OCI-LY3 (cell line): ENCODE results near the gene SLF2.

Experiments
- EZH2phosphoT487 ChIP-seq: fragments of 200-600 bp; shearing (Covaris generic); IDR thresholded peaks from 2 replicates; pipeline ENCODE4 v1.6.1; 2018; ENCODE audit warnings: antibody characterized with exemption, mixed run types, low read depth
- TF ChIP-seq, protein P1 (sequence below): fragments of 200-600, 300-600 bp; sonication (generic); IDR thresholded peaks from 2 replicates; pipeline ENCODE4 v1.5.1; 2014; ENCODE audit warnings: antibody characterized with exemption, low read length, low read depth

DNA sequence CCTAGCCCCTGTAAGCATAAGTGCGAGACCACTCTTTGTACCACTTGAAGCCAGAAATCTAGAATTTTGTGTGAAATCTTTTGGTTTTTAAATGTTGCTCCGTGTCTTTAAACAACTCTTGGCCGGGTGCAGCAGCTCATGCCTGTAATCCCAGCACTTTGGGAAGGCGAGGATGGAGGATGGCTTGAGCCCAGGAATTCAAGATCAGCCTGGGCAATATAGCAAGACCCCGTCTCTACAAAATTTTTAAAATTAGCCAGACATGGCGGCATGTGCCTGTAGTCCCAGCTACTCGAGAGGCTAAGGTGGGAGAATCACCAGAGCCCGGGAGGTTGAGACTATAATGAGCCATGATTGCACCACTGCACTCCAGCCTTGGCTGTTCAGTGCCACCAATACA is 4.4 kb upstream of the SLF2 start:
- TF ChIP-seq, protein P1, sequence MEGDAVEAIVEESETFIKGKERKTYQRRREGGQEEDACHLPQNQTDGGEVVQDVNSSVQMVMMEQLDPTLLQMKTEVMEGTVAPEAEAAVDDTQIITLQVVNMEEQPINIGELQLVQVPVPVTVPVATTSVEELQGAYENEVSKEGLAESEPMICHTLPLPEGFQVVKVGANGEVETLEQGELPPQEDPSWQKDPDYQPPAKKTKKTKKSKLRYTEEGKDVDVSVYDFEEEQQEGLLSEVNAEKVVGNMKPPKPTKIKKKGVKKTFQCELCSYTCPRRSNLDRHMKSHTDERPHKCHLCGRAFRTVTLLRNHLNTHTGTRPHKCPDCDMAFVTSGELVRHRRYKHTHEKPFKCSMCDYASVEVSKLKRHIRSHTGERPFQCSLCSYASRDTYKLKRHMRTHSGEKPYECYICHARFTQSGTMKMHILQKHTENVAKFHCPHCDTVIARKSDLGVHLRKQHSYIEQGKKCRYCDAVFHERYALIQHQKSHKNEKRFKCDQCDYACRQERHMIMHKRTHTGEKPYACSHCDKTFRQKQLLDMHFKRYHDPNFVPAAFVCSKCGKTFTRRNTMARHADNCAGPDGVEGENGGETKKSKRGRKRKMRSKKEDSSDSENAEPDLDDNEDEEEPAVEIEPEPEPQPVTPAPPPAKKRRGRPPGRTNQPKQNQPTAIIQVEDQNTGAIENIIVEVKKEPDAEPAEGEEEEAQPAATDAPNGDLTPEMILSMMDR: no peak
- TF ChIP-seq EZH2phosphoT487: no peak
